ENCODE results near the gene PPIP5K1. TPM values are rescaled to one million over a fixed set of nuclear protein-coding genes. Genes with fewer than 3 reads are reported as not detected.
"Not testable (repeated sequence)": the region's sequence is repeated elsewhere in the genome, so short reads cannot be mapped to it uniquely, and the experiment has no call there.

The PPIP5K1 gene
- total RNA-seq, 1 donor from 2014 or later: 99.2 TPM

DNA sequence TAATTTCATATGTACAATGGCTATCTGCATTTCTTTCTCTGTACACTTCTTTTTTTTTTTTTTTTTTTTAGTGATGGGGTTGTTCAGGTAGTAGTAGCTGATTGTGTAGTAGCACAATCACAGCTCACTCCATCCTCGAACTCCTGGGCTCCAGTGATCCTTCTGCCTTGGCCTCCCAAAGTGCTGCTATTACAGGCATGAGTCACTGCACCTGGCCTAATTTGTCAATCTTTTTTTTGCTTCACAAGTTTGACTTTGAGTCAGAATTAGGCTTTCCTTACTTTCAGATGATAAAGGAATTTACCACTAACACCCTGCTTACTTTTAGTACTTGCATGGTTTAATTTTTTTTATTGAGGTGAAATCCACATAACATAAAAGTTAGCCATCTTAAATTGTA, 44.6 kb downstream of the PPIP5K1 start:
- Histone ChIP-seq H3K36me3 (peaks cover 0 to 10% of the 10 kb centered on the region in 2 donors), H3K9me3 (no peaks in the 10 kb centered on the region), H3K4me3 (no peak overlapping the region), H3K4me1 (no peaks in the 10 kb centered on the region), H3K27me3 (no peaks in the 10 kb centered on the region), H3K27ac (no peak overlapping the region)
- TF ChIP-seq, protein P1, sequence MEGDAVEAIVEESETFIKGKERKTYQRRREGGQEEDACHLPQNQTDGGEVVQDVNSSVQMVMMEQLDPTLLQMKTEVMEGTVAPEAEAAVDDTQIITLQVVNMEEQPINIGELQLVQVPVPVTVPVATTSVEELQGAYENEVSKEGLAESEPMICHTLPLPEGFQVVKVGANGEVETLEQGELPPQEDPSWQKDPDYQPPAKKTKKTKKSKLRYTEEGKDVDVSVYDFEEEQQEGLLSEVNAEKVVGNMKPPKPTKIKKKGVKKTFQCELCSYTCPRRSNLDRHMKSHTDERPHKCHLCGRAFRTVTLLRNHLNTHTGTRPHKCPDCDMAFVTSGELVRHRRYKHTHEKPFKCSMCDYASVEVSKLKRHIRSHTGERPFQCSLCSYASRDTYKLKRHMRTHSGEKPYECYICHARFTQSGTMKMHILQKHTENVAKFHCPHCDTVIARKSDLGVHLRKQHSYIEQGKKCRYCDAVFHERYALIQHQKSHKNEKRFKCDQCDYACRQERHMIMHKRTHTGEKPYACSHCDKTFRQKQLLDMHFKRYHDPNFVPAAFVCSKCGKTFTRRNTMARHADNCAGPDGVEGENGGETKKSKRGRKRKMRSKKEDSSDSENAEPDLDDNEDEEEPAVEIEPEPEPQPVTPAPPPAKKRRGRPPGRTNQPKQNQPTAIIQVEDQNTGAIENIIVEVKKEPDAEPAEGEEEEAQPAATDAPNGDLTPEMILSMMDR (IDR thresholded peaks at IDR 0.05): no peak
- intact Hi-C loops (cut with DNase I): no loop called here
- no peak for DNase-seq (ENCODE audit: low spot score in 2 of 2)

DNA sequence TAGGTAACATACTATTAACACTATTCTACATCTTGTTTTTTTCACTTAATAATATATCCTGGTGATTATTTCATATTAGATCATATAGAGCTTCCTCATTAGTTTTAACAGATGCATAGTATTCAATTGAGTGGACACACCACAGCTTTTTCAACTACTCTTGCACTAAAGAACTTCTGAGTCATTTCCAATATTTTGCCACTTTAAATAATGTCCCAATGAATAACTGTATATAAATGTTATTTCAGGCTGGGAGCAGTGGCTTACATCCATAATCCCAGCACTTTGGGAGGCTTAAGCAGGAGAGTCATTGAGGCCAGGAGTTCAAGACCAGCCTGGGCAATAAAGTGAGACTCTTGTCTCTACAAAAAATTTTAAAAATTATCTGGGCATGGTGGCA, 45.7 kb downstream of the PPIP5K1 start:
- TF ChIP-seq, protein P1 (IDR thresholded peaks at IDR 0.05): no peak
- intact Hi-C loops (cut with DNase I): no loop called here

GRCh38 chr15:43541785-43542184, 48.2 kb downstream of the PPIP5K1 start:
- TF ChIP-seq, protein P1 (IDR thresholded peaks at IDR 0.05): no peak
- Histone ChIP-seq H3K36me3 (peaks cover 0 to 5% of the 10 kb centered on the region in 2 donors), H3K9me3 (no peaks in the 10 kb centered on the region)

More for the DNA sequence above, 45.7 kb downstream of the PPIP5K1 start:
- no peak overlapping the region for H3K4me3 ChIP-seq
- H3K36me3 ChIP-seq: peaks cover 0 to 10% of the 10 kb centered on the region in 2 donors
- H3K27me3 ChIP-seq: no peaks in the 10 kb centered on the region
- H3K9me3 ChIP-seq: no peaks in the 10 kb centered on the region
- H3K4me1 ChIP-seq: no peaks in the 10 kb centered on the region
- DNase-seq (ENCODE audit: low spot score in 2 of 2): no peak
- H3K27ac ChIP-seq: no peak overlapping the region

GRCh38 chr15:43538091-43538490, 51.9 kb downstream of the PPIP5K1 start:
- Histone ChIP-seq H3K27me3 (no peaks in the 10 kb centered on the region), H3K4me1 (no peaks in the 10 kb centered on the region), H3K27ac (no peak overlapping the region), H3K9me3 (no peaks in the 10 kb centered on the region), H3K4me3 (no peak overlapping the region), H3K36me3 (peaks cover 16 to 20% of the 10 kb centered on the region in 2 donors)
- no peak for DNase-seq (ENCODE audit: low spot score in 2 of 2)
- TF ChIP-seq, protein P1 (IDR thresholded peaks at IDR 0.05): no peak
- intact Hi-C loops (cut with DNase I): no loop called here

More at GRCh38 chr15:43541785-43542184, 48.2 kb downstream of the PPIP5K1 start:
- Histone ChIP-seq H3K4me3 (no peak overlapping the region), H3K27ac (no peak overlapping the region), H3K27me3 (no peaks in the 10 kb centered on the region), H3K4me1 (no peaks in the 10 kb centered on the region)
- intact Hi-C loops (cut with DNase I): no loop called here
- no peak for DNase-seq (ENCODE audit: low spot score in 2 of 2)

DNA sequence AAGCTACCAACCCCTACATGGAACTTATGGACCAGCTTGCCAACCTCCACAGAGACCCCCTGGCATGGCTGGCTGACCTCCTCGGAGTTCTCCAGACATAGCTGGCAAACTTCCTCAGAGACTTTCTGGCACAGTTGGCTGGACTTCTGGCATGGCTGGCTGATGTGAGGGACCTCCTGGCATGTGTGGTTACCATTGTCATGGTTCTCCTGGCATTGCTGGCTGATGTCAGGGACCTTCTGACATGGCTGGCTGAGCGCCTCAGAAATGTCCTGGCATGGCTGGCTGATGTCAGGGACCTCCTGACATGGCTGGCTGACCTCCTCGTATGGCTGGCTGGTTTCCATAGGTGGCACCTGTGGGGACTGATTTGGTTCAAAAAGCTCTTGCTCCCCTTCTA, 55.1 kb downstream of the PPIP5K1 start:
- no peaks in the 10 kb centered on the region for H3K27me3 ChIP-seq
- no peaks in the 10 kb centered on the region for H3K4me1 ChIP-seq
- peaks cover 16 to 20% of the 10 kb centered on the region in 2 donors for H3K36me3 ChIP-seq
- no peaks in the 10 kb centered on the region for H3K9me3 ChIP-seq
- intact Hi-C loops (cut with DNase I): no loop called here
- no peak for DNase-seq (ENCODE audit: low spot score in 2 of 2)
- H3K4me3 ChIP-seq: no peak overlapping the region
- H3K27ac ChIP-seq: no peak overlapping the region
- TF ChIP-seq, protein P1 (IDR thresholded peaks at IDR 0.05): no peak

DNA sequence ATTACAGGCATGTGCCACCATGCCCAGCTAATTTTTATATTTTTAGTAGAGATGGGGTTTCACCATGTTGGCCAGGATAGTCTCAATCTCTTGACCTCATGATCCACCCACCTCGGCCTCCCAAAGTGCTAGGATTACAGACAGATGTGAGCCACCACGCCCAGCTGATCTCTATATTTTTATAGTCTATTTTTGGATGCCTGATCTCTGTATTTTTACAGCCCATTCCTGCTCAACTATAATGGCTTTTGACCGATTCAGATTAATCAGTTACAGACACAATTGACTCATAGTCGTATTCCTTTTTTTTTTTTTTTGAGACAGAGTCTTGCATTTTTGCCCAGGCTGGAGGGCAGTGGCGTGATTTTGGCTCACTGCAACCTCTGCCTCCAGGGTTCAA, 57.2 kb downstream of the PPIP5K1 start:
- H3K4me3 ChIP-seq; H3K27me3 ChIP-seq; intact Hi-C loops (cut with DNase I); H3K27ac ChIP-seq; H3K4me1 ChIP-seq; H3K9me3 ChIP-seq: not testable (repeated sequence)
- H3K36me3 ChIP-seq: peaks cover 16 to 20% of the 10 kb centered on the region in 2 donors
- DNase-seq (ENCODE audit: low spot score in 2 of 2): peak in 1 of 2 donors; percentile 18

Data from ascending aorta (tissue), 2 donors.